ENCODE data around the gene RLF.

The RLF gene

GRCh38 chr1:40244138-40244744 is 83.1 kb downstream of the RLF start:
- no peak for DNase-seq

GRCh38 chr1:40245686-40246085 is 84.5 kb downstream of the RLF start:
- no peak for DNase-seq

DNA sequence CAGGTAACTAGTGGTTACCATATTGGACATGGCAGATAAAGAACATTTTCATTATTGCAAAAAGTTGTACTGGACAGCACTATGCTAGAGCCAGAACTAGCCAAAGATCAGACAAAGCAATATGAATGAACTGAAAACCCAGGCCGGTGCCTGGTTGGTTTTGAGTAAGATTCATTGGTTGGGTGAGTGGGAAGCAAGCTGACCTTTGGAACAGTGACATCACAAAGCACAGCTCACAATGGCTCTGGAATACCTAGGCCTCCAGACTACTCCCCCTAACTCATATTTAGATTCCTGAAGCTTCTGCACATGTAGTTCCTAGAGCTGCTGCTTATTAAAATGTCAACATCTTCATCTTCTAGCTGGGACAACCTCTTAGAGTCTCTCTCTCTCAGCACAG is 86.5 kb downstream of the RLF start, which contains the start of gene TMCO2:
Gene TMCO2 (plus strand): TSS at position 283 of the 400 bp plus-strand sequence. CDS start 57 bp downstream, at position 340.
- no peak for DNase-seq

GRCh38 chr1:40248412-40248811 is 87.2 kb downstream of the RLF start:
- DNase-seq, result no peak

- no peak for DNase-seq
Observed at GRCh38 chr1:40251456-40251855, 90.3 kb downstream of the RLF start.

GRCh38 chr1:40252601-40253000 is 91.4 kb downstream of the RLF start:
- DNase-seq, result no peak

- no peak for DNase-seq
Observed at GRCh38 chr1:40255231-40255630, 94.0 kb downstream of the RLF start.

- no peak for DNase-seq
Observed at GRCh38 chr1:40256401-40257084, 95.4 kb downstream of the RLF start.

DNA sequence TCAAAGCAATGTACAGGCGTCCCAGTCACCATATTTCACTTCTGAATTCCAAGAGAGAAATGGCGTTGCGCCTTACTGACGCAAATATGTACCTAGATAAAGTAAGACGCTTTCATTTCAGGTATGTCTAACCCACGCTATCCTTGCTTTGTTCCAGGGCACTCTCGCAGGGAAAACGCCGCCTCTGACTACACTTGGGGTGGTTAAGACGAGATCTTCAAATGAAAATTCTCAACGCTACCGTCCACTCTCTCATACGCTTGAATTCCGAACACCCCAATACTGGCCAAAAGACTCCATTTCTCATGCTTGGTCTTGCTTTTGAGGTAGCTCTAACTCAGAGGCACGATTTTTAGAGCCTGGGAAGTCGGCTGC is 96.1 kb downstream of the RLF start:
- no peak for DNase-seq

GRCh38 chr1:40257688-40258444 is 96.7 kb downstream of the RLF start, which contains the start of gene ZMPSTE24:
Gene ZMPSTE24, plus strand, starts transcription at chr1:40258236. Its CDS starts 36 bp downstream, at chr1:40258272.
- peak; percentile 100 for DNase-seq

DNA sequence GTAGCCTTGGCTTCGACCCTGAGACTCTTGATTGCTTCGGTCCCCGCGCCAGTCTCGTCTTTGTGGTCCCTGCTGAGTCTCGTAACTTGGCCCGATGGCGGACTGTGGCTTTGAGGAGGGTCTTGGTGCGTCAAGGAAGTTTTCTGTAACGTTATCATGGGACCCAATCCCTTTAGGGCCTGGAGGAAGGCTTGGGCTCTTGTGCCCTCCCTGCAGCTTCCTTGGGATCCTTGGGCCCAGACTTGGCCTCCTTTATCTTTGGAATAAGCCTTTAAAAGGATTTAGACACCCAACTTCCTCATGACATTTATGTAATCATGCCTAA is 97.2 kb downstream of the RLF start:
- DNase-seq, result no peak

- DNase-seq, result no peak
Observed at GRCh38 chr1:40264354-40264781, 103.2 kb downstream of the RLF start.

GRCh38 chr1:40265298-40265697 is 104.1 kb downstream of the RLF start:
- DNase-seq, result no peak

GRCh38 chr1:40265919-40266318 is 104.7 kb downstream of the RLF start:
- DNase-seq, result no peak

GRCh38 chr1:40266786-40267535 is 105.8 kb downstream of the RLF start:
- no peak for DNase-seq

DNA sequence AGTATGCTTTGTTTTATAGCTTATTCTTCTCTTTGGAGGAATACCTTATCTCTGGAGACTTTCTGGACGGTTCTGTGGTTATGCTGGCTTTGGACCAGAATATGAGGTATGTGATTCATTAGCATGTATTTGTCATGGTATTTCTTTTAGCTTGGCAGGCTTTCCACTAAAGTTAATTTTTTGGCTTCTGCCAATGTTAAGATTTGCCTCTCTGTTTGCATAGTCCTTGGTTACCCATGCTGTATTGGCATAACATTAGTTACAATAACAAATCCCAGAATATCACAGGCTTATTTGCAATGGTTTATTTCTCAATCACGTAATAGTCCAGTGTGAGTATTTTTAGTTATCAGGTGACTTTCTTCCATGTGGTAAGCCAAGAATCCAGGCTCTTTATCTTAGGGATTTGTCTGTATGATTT is 106.6 kb downstream of the RLF start:
- no peak for DNase-seq

- no peak for DNase-seq
Observed at GRCh38 chr1:40268211-40268610, 107.0 kb downstream of the RLF start.

GRCh38 chr1:40270152-40270834 is 109.1 kb downstream of the RLF start:
- no peak for DNase-seq

DNA sequence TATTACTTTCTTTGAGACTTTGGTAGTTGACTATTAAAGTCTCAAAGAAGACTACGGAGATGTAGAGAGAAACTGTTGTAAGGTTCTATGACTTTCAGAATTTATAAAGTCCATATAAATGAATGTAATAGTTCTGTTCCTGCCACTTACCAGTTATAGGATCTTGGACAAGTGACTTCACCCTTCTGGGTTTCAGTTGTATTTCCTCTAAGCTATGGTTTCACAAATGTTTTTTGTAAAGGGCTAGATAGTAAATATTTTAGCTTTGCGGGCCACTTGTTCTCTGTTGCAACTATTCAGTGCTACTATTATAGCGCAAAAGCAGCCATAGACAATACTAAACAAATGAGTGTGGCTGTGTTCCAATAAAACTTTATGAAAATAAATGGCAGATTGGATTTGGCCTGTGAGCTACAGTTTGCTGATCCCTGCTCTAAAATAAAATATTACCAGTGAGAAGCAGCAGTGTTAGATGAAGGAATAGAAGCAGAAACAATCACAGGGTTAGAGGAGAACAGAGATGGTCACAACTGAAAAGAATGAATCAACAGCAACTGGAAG is 111.5 kb downstream of the RLF start:
- no peak for DNase-seq

GRCh38 chr1:40273547-40274166 is 112.5 kb downstream of the RLF start:
- DNase-seq, result no peak

GRCh38 chr1:40274331-40274730 is 113.1 kb downstream of the RLF start:
- DNase-seq, result no peak

GRCh38 chr1:40276122-40276521 is 114.9 kb downstream of the RLF start:
- DNase-seq, result no peak
